ENCODE data around the gene SHANK3.

SHANK3 gene

GRCh38 chr22:50700387-50701075 lies 27.9 kb downstream of the SHANK3 start (continued):
- TF ChIP-seq ZSCAN4 (tag by site-specific recombination; IDR thresholded peaks at IDR 0.05) (no peak), ZNF561 (tag by site-specific recombination; IDR thresholded peaks at IDR 0.05; ENCODE audit: borderline replicate concordance) (no peak), ZNF529 (tag by site-specific recombination; IDR thresholded peaks at IDR 0.05; ENCODE audit: insufficient replicate concordance) (no peak), ZNF48 (tag by site-specific recombination; IDR thresholded peaks at IDR 0.05) (no peak), ZNF571 (tag by site-specific recombination; IDR thresholded peaks at IDR 0.05) (no peak), ZFP37 (tag by site-specific recombination; IDR thresholded peaks at IDR 0.05) (no peak), ZBTB20 (tag by site-specific recombination; IDR thresholded peaks at IDR 0.05) (no peak)
- TF ChIP-seq, protein P1, sequence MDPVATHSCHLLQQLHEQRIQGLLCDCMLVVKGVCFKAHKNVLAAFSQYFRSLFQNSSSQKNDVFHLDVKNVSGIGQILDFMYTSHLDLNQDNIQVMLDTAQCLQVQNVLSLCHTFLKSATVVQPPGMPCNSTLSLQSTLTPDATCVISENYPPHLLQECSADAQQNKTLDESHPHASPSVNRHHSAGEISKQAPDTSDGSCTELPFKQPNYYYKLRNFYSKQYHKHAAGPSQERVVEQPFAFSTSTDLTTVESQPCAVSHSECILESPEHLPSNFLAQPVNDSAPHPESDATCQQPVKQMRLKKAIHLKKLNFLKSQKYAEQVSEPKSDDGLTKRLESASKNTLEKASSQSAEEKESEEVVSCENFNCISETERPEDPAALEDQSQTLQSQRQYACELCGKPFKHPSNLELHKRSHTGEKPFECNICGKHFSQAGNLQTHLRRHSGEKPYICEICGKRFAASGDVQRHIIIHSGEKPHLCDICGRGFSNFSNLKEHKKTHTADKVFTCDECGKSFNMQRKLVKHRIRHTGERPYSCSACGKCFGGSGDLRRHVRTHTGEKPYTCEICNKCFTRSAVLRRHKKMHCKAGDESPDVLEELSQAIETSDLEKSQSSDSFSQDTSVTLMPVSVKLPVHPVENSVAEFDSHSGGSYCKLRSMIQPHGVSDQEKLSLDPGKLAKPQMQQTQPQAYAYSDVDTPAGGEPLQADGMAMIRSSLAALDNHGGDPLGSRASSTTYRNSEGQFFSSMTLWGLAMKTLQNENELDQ (tag by site-specific recombination; IDR thresholded peaks at IDR 0.05; ENCODE audit: low read depth): no peak
- TF ChIP-seq, protein P2, sequence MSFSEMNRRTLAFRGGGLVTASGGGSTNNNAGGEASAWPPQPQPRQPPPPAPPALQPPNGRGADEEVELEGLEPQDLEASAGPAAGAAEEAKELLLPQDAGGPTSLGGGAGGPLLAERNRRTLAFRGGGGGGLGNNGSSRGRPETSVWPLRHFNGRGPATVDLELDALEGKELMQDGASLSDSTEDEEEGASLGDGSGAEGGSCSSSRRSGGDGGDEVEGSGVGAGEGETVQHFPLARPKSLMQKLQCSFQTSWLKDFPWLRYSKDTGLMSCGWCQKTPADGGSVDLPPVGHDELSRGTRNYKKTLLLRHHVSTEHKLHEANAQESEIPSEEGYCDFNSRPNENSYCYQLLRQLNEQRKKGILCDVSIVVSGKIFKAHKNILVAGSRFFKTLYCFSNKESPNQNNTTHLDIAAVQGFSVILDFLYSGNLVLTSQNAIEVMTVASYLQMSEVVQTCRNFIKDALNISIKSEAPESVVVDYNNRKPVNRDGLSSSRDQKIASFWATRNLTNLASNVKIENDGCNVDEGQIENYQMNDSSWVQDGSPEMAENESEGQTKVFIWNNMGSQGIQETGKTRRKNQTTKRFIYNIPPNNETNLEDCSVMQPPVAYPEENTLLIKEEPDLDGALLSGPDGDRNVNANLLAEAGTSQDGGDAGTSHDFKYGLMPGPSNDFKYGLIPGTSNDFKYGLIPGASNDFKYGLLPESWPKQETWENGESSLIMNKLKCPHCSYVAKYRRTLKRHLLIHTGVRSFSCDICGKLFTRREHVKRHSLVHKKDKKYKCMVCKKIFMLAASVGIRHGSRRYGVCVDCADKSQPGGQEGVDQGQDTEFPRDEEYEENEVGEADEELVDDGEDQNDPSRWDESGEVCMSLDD (tag by site-specific recombination; IDR thresholded peaks at IDR 0.05): no peak

- no peak for TF ChIP-seq IKZF3 (tag by site-specific recombination; IDR thresholded peaks at IDR 0.05)
- TF ChIP-seq ZNF433 (tag by site-specific recombination; IDR thresholded peaks at IDR 0.05; ENCODE audit: low read depth): no peak
- TF ChIP-seq ZNF704 (tag by site-specific recombination; IDR thresholded peaks at IDR 0.05): no peak
- peak; percentile 51 for TF ChIP-seq ZNF600 (tag by site-specific recombination; IDR thresholded peaks at IDR 0.05)
- CTCF ChIA-PET: interaction anchor here (1.0 kb wide), 1 partner anchor 10 kb away, joined by 4 read pairs; no protein-coding TSS in a partner anchor
- Histone ChIP-seq H3K4me1 (ENCODE audit: control insufficient read depth, insufficient read depth, low read length) (no peaks in the 10 kb centered on the region), H3K4me3 (ENCODE audit: low read depth, low read length) (no peak overlapping the region), H3K9me3 (ENCODE audit: control insufficient read depth, insufficient read depth, low read depth, low read length) (no peaks in the 10 kb centered on the region), H3K27ac (ENCODE audit: extremely low read depth, low read depth, low read length) (no peak overlapping the region), H3K36me3 (ENCODE audit: control insufficient read depth in 2 of 2, insufficient read depth in 1 of 2, low read length in 2 of 2) (peaks cover 0 to 56% of the 10 kb centered on the region in 2 experiments; a peak in 2 of 3 replicates)
- POLR2A ChIA-PET: no interaction called here
These were observed 28.4 kb downstream of the SHANK3 start for GRCh38 chr22:50701076-50701419.

DNA sequence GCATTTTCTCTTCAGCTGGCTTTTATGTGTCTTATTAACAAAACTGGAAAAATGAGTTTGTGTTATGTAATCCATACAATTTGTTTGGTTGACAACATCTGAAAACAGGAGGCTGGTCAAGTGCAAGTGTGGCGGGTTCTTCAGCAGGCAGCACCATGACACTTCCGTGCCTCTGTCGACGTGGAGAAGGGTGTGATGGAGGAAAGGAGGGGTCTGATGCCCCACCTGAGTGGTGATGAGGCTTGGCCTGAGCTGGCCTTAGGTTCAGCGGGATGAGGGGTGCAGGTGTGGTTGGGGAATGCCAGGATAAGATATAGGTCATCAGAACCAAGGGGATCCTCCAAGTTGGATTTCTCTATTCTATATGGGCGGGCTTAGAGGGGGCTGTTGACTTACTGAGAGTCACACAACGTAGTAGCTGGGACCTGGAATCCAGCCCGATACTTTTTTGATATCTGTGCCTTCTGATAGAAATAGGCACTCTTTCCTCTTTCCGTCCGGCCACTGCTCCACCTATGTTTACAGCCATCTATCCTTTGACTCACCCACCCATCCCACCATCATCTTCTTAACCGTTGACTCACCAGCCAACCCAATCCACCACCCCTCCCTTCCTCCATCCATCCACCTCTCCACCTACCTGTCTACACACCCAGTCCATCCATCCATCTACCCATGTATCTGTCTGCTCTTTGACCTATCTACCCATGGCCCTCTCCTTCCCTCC lies 29.0 kb downstream of the SHANK3 start:
- CTCF ChIA-PET: interaction anchor here (1.0 kb wide), 1 partner anchor 11 kb away, joined by 4 read pairs; no protein-coding TSS in a partner anchor

More for the DNA sequence above, 29.0 kb downstream of the SHANK3 start:
- POLR2A ChIA-PET: no interaction called here
- H3K4me1 ChIP-seq (ENCODE audit: control insufficient read depth, insufficient read depth, low read length): no peaks in the 10 kb centered on the region
- TF ChIP-seq ZNF366 (tag by site-specific recombination; conservative IDR thresholded peaks at IDR 0.05) (peak; percentile 89), EGR2 (tag by site-specific recombination; IDR thresholded peaks at IDR 0.05; ENCODE audit: low read depth) (peak; percentile 61; the same call in 1 of the 2 replicates), ZNF311 (tag by site-specific recombination; IDR thresholded peaks at IDR 0.05; ENCODE audit: borderline replicate concordance) (0 out of 2 replicates have a peak, but pooled peaks have one; percentile 26)
- TF ChIP-seq, protein P3, sequence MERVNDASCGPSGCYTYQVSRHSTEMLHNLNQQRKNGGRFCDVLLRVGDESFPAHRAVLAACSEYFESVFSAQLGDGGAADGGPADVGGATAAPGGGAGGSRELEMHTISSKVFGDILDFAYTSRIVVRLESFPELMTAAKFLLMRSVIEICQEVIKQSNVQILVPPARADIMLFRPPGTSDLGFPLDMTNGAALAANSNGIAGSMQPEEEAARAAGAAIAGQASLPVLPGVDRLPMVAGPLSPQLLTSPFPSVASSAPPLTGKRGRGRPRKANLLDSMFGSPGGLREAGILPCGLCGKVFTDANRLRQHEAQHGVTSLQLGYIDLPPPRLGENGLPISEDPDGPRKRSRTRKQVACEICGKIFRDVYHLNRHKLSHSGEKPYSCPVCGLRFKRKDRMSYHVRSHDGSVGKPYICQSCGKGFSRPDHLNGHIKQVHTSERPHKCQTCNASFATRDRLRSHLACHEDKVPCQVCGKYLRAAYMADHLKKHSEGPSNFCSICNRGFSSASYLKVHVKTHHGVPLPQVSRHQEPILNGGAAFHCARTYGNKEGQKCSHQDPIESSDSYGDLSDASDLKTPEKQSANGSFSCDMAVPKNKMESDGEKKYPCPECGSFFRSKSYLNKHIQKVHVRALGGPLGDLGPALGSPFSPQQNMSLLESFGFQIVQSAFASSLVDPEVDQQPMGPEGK (tag by site-specific recombination; IDR thresholded peaks at IDR 0.05): 0 out of 2 replicates have a peak, but pooled peaks have one; percentile 20
- TF ChIP-seq, protein P1 (tag by site-specific recombination; IDR thresholded peaks at IDR 0.05; ENCODE audit: low read depth): no peak
- H3K9me3 ChIP-seq (ENCODE audit: control insufficient read depth, insufficient read depth, low read depth, low read length): no peaks in the 10 kb centered on the region
- H3K36me3 ChIP-seq (ENCODE audit: control insufficient read depth in 2 of 2, insufficient read depth in 1 of 2, low read length in 2 of 2): peaks cover 0 to 61% of the 10 kb centered on the region in 2 experiments; a peak in 2 of 3 replicates
- H3K4me3 ChIP-seq (ENCODE audit: low read depth, low read length): no peak overlapping the region
- no peak overlapping the region for H3K27ac ChIP-seq (ENCODE audit: extremely low read depth, low read depth, low read length)
